ENCODE measurements around the gene PLIN5. TPM values are rescaled to one million over a fixed set of nuclear protein-coding genes. Genes with fewer than 3 reads are reported as not detected.

Gene PLIN5
- total RNA-seq, 1 donor from 2014 or later: 4.3 TPM

DNA sequence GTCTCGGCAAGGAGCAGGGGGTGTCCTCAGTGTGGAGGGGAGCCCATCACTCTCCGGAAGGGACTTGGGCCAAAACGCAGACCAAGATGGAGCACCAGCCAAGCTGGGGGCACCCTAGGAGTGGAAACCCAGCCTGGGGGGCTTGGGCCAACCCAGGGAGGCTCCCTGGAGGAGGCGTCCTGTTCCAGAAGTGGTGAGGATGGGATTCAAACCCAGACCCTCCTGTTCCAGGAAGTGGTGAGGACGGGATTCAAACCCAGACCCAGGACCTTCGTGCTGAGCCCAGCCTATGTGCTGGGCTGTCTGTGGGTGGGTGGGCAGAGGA, 15.9 kb downstream of the PLIN5 start:
- H3K4me1 Mint-ChIP-seq (ENCODE audit: unreplicated experiment): no peaks in the 10 kb centered on the region
- H3K36me3 Mint-ChIP-seq: no peaks in the 10 kb centered on the region
- no peak overlapping the region for H3K27ac Mint-ChIP-seq
- TF ChIP-seq, protein P1, sequence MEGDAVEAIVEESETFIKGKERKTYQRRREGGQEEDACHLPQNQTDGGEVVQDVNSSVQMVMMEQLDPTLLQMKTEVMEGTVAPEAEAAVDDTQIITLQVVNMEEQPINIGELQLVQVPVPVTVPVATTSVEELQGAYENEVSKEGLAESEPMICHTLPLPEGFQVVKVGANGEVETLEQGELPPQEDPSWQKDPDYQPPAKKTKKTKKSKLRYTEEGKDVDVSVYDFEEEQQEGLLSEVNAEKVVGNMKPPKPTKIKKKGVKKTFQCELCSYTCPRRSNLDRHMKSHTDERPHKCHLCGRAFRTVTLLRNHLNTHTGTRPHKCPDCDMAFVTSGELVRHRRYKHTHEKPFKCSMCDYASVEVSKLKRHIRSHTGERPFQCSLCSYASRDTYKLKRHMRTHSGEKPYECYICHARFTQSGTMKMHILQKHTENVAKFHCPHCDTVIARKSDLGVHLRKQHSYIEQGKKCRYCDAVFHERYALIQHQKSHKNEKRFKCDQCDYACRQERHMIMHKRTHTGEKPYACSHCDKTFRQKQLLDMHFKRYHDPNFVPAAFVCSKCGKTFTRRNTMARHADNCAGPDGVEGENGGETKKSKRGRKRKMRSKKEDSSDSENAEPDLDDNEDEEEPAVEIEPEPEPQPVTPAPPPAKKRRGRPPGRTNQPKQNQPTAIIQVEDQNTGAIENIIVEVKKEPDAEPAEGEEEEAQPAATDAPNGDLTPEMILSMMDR (conservative IDR thresholded peaks at IDR 0.05): no peak
- DNase-seq (ENCODE audit: extremely low spot score, unreplicated experiment): no peak
- H3K4me3 Mint-ChIP-seq: no peak overlapping the region
- no peaks in the 10 kb centered on the region for H3K27me3 Mint-ChIP-seq
- H3K9me3 Mint-ChIP-seq: no peaks in the 10 kb centered on the region

DNA sequence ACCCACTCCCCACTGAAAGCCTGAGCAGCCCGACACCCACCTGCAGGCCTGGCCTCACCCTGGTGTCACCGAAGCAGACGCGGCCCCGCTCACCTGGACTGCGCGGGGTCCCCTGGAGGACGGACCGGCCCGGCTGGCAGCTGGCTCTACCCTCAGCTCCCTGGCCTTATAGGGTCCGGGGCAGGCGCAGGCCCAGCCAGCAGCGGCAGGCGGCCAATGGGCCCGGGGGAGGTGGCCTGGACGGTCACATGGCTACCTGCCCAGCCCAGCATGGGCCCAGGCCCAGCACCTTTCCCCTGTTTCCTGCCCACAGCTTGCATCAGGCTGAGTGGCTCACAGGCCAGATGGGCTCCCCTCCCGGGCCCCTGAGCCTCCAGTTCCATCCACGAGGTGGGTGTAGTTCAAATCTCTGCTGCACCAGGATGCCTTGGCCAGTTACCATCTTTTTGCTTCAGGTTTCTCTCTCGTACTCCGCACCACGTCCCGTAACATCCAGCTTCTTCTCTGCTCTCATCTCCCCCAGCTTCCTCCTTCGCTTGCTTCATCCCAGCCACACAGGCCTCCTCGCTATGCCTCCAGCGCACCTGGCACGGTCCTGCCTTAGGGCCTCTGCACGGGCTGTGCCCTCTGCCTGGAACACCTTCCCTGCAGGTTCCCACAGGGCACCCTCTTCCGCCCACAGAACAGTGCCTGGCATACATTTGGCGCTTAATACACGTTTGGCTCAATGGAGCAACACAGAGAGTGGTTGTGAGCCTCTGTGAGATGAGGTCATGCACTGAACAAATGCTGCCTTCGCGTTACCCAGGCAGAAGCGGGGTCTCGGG, 16.5 kb downstream of the PLIN5 start, which contains the start of gene PLIN4:
PLIN4 (minus strand) TSS at position 142 of the 827 bp plus-strand sequence. CDS start 214 bp downstream, outside the sequence.
- H3K36me3 Mint-ChIP-seq: no peaks in the 10 kb centered on the region
- TF ChIP-seq, protein P1 (conservative IDR thresholded peaks at IDR 0.05): no peak
- no peak within 1 kb of the TSS for H3K27ac Mint-ChIP-seq
- peak; percentile 66 for DNase-seq (ENCODE audit: extremely low spot score, unreplicated experiment)
- no peaks in the 10 kb centered on the region for H3K9me3 Mint-ChIP-seq
- H3K27me3 Mint-ChIP-seq: no peaks in the 10 kb centered on the region
- no peak within 1 kb of the TSS for H3K4me3 Mint-ChIP-seq
- no peaks in the 10 kb centered on the region for H3K4me1 Mint-ChIP-seq (ENCODE audit: unreplicated experiment)

DNA sequence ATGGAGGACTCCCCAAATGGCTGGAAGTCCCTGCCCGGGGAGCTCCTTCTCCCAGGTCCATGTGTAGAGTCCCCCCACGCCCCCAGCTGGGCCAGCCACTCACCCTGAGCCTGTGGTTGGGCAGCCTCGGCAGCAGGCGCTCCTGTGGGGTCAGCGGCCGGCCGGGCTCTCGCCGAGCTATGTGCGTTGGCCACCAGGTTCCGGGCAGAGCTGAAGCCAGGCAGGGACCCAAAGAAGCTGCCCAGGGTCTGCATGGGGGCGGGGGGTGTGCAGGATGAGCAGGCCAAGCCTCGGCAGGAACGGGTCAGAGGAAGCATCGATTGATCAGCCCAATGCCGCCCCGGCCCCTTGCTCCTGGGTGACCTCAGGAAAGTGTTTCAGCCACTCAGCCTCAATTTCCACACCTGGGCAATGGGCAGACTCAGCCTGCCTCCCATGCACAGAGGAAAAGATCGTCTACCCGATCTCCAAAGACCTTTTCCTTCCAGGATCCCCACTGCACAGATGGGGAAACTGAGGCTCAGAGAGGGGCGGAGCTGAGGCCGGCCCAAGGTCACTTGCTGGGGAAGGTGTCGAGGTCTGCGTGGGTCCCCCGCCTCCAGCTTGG, 17.5 kb downstream of the PLIN5 start:
- Mint-ChIP-seq H3K4me3 (no peak overlapping the region), H3K4me1 (ENCODE audit: unreplicated experiment) (no peaks in the 10 kb centered on the region), H3K27ac (no peak overlapping the region), H3K36me3 (no peaks in the 10 kb centered on the region), H3K27me3 (no peaks in the 10 kb centered on the region), H3K9me3 (no peaks in the 10 kb centered on the region)
- TF ChIP-seq, protein P1 (conservative IDR thresholded peaks at IDR 0.05): no peak
- peak; percentile 65 for DNase-seq (ENCODE audit: extremely low spot score, unreplicated experiment)

DNA sequence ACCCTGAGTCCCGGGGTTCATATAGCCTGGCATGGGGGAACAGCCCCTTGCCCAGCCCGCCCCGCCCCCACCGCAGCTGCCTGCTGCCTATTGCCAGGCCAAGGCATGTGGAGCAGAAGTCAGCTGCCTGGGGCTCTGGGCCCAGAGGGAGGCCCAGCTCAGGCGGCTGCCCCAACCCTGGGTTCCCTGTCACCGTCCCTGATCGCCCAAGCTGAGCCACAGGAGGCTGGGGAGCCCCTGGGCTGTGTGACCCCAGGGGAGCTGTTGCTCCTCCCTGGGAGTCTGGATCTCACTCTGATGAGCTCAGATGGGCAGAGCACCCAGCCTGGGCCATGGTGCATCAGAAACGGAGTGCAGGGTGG, 18.1 kb downstream of the PLIN5 start:
- Mint-ChIP-seq H3K36me3 (no peaks in the 10 kb centered on the region), H3K9me3 (no peaks in the 10 kb centered on the region), H3K4me1 (ENCODE audit: unreplicated experiment) (no peaks in the 10 kb centered on the region), H3K27me3 (no peaks in the 10 kb centered on the region), H3K27ac (no peak overlapping the region), H3K4me3 (no peak overlapping the region)
- TF ChIP-seq, protein P1 (conservative IDR thresholded peaks at IDR 0.05): no peak
- DNase-seq (ENCODE audit: extremely low spot score, unreplicated experiment): no peak

DNA sequence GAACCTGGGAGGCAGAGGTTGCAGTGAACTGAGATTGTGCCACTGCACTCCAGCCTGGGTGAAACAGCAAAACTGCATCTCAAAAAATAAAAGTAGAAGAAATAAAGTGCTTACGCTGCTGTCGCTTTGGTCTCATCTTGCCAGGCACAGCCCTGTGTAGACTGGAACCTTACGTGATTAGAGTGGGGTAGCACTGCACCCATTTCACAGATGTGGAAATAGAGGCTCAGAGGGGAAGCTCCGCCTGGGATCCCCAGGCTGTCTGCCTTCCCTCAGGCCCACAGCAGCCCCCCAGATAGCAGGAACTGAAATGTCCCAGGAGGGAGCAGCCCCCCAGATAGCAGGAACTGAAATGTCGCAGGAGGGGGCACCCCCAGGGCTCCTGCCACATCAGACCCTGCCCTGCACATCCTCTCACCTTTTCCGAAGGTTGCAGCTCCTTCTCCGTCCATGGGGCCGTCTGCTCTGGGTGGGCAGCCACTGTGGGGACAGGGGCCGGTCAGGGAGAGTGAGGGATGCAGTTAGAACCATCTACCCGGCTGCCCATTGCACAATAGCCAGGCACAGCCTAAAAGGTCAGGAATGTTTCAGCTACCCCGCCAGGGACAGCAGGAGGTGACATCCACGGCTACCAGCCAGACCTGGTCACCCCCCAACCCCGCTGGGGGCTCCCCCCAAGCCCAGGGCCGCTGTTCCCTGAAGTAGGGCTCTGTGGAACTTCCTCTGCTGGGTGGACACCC, 18.7 kb downstream of the PLIN5 start:
- Mint-ChIP-seq H3K27me3 (no peaks in the 10 kb centered on the region), H3K36me3 (no peaks in the 10 kb centered on the region), H3K27ac (no peak overlapping the region), H3K9me3 (no peaks in the 10 kb centered on the region), H3K4me1 (ENCODE audit: unreplicated experiment) (no peaks in the 10 kb centered on the region), H3K4me3 (no peak overlapping the region)
- TF ChIP-seq, protein P1 (conservative IDR thresholded peaks at IDR 0.05): no peak
- no peak for DNase-seq (ENCODE audit: extremely low spot score, unreplicated experiment)

Data from type B pancreatic cell (in vitro differentiated cells).